Frontal cortex (tissue), 4 donors: ENCODE measurements around the gene CD47. TPM values are rescaled to one million over a fixed set of nuclear protein-coding genes. Genes with fewer than 3 reads are reported as not detected.

Experiments used
- DNase-seq, 2 donors: peaks; one replicate each; pipeline ENCODE4 v3.0.0; 2012; ENCODE audit warnings: low spot score in 2 of 2
- FAIRE-seq: peaks from 2 replicates; lab custom pipeline; 2012; peaks lifted over from hg19 to GRCh38; lab: Jason Lieb, UNC
- total RNA-seq: library from RNA; depleted of rRNA; stranded (reverse); fragments of >200 nt; gene quantifications from one replicate; pipeline ENCODE4 v1.2.3, GENCODE V29; 2014
- donor health status: control.
- donor health status: control.
- donor health status: control.

Gene CD47
- total RNA-seq, 1 donor from 2014 or later = 444 TPM

GRCh38 chr3:108093616-108094015 is 2.8 kb upstream of the CD47 start:
- no peak for DNase-seq
- no peak for FAIRE-seq

GRCh38 chr3:108093021-108093420 is 2.2 kb upstream of the CD47 start:
- DNase-seq (no peak), FAIRE-seq (no peak)

GRCh38 chr3:108092501-108092900 is 1.7 kb upstream of the CD47 start:
- DNase-seq (no peak), FAIRE-seq (no peak)

GRCh38 chr3:108091498-108092250 is 843 bp upstream of the CD47 start:
- no peak for FAIRE-seq
- no peak for DNase-seq

GRCh38 chr3:108090049-108090700 is 656 bp downstream of the CD47 start:
- DNase-seq (peak in 1 of 2 donors; percentile 12), FAIRE-seq (no peak)

GRCh38 chr3:108089579-108089978 is 1.3 kb downstream of the CD47 start:
- DNase-seq (no peak), FAIRE-seq (no peak)

- DNase-seq (no peak), FAIRE-seq (no peak)
These were observed 2.1 kb downstream of the CD47 start for GRCh38 chr3:108088697-108089096.

- FAIRE-seq = no peak
- DNase-seq = no peak
These were observed 2.7 kb downstream of the CD47 start for GRCh38 chr3:108088146-108088545.

GRCh38 chr3:108086653-108087052 is 4.2 kb downstream of the CD47 start:
- no peak for FAIRE-seq
- no peak for DNase-seq

- DNase-seq (no peak), FAIRE-seq (no peak)
These were observed 5.0 kb downstream of the CD47 start for GRCh38 chr3:108085810-108086350.

- no peak for FAIRE-seq
These were observed 5.5 kb downstream of the CD47 start for GRCh38 chr3:108085370-108085769.

GRCh38 chr3:108079877-108080276 is 11.0 kb downstream of the CD47 start:
- no peak for FAIRE-seq
- no peak for DNase-seq

More at GRCh38 chr3:108085370-108085769, 5.5 kb downstream of the CD47 start:
- DNase-seq = no peak

- DNase-seq (no peak), FAIRE-seq (no peak)
These were observed 11.8 kb downstream of the CD47 start for GRCh38 chr3:108079043-108079442.

- FAIRE-seq = no peak
These were observed 14.3 kb downstream of the CD47 start for GRCh38 chr3:108076564-108076963.

GRCh38 chr3:108073764-108074431 is 16.9 kb downstream of the CD47 start:
- FAIRE-seq = no peak
- DNase-seq = no peak

More at GRCh38 chr3:108076564-108076963, 14.3 kb downstream of the CD47 start:
- no peak for DNase-seq

- FAIRE-seq = no peak
- no peak for DNase-seq
These were observed 19.5 kb downstream of the CD47 start for GRCh38 chr3:108071368-108071767.

- no peak for FAIRE-seq
- no peak for DNase-seq
These were observed 20.5 kb downstream of the CD47 start for GRCh38 chr3:108070356-108070755.

- FAIRE-seq (no peak), DNase-seq (no peak)
These were observed 23.1 kb downstream of the CD47 start for GRCh38 chr3:108067768-108068167.

GRCh38 chr3:108065096-108065495 is 25.7 kb downstream of the CD47 start:
- FAIRE-seq = no peak
- DNase-seq = no peak

GRCh38 chr3:108064293-108064887 is 26.4 kb downstream of the CD47 start:
- DNase-seq = no peak
- no peak for FAIRE-seq
